ENCODE results near the gene OR51A4. TPM values are rescaled to one million over a fixed set of nuclear protein-coding genes. Genes with fewer than 3 reads are reported as not detected.

OR51A4 gene
- total RNA-seq, 1 experiment from 2014 or later: not detected

DNA sequence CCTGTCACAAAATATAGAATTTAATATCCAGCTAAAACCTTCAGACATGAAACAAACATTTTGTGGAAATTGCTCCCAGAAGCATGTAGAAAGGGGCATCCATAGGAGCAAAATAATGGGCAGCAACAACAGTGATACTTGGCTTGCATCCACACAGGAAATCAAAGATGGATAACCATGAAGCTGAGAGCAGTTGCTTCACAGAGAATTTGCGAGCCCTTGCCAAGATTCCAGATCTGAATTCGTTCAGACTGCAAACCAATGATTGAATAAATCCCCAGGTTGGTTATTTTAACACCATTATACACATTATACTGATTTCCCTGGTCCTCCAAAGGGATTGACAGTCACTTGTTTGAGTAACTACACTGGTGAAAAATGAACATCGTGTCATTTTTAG lies 31.6 kb upstream of the OR51A4 start:
- no peaks in the 10 kb centered on the region for H4K20me1 ChIP-seq (ENCODE audit: insufficient read depth)
- DNase-seq (ENCODE audit: low read depth, low spot score) (no peak), ATAC-seq (no peak)
- no peaks in the 10 kb centered on the region for H3K4me1 ChIP-seq (ENCODE audit: control insufficient read depth in 1 of 2, insufficient read depth in 2 of 2, low read length in 2 of 2)
- no peak overlapping the region for H3K4me3 ChIP-seq (replicated peaks in 1 of 2; ENCODE audit: low read depth in 1 of 2, low read length in 2 of 2)
- no peak overlapping the region for H2AFZ ChIP-seq (ENCODE audit: low read depth, low read length, poor library complexity, severe bottlenecking)
- H3K27ac ChIP-seq (ENCODE audit: low read depth, low read length): no peak overlapping the region
- H3K27me3 ChIP-seq (ENCODE audit: insufficient read depth, low read length): peaks cover 41% of the 10 kb centered on the region
- no peak overlapping the region for H3K4me2 ChIP-seq (ENCODE audit: low read length)
- BruUV-seq (replicated peaks): no TSS peak
- no peaks in the 10 kb centered on the region for H3K36me3 ChIP-seq (ENCODE audit: control insufficient read depth in 1 of 2, insufficient read depth in 2 of 2, low read length in 2 of 2)
- TF ChIP-seq TCF7L2 (IDR thresholded peaks at IDR 0.05; ENCODE audit: borderline replicate concordance, extremely low read depth, insufficient read depth, insufficient read length) (no peak), FOSL1 (IDR thresholded peaks at IDR 0.05; ENCODE audit: low read depth) (no peak), CEBPB (IDR thresholded peaks at IDR 0.05; ENCODE audit: low read depth) (no peak), RAD21 (IDR thresholded peaks at IDR 0.05; ENCODE audit: low read depth) (no peak), POLR2AphosphoS5 (IDR thresholded peaks at IDR 0.05; ENCODE audit: low read depth, low read length) (no peak), SIN3A (IDR thresholded peaks at IDR 0.05; ENCODE audit: low read depth) (no peak), EZH2 (IDR thresholded peaks at IDR 0.05) (no peak), EZH2phosphoT487 (IDR thresholded peaks at IDR 0.05; ENCODE audit: borderline replicate concordance) (no peak), YY1 (IDR thresholded peaks at IDR 0.05; ENCODE audit: extremely low read depth, insufficient replicate concordance, low read depth, low read length) (no peak), ELF1 (IDR thresholded peaks at IDR 0.05; ENCODE audit: borderline replicate concordance, low read depth) (no peak), CBX3 (IDR thresholded peaks at IDR 0.05; ENCODE audit: low read depth) (no peak), ZNF274 (IDR thresholded peaks at IDR 0.05; ENCODE audit: low read depth, low read length) (no peak), JUND (IDR thresholded peaks at IDR 0.05) (no peak), ZFX (IDR thresholded peaks at IDR 0.05) (no peak)
- TF ChIP-seq, protein P1, sequence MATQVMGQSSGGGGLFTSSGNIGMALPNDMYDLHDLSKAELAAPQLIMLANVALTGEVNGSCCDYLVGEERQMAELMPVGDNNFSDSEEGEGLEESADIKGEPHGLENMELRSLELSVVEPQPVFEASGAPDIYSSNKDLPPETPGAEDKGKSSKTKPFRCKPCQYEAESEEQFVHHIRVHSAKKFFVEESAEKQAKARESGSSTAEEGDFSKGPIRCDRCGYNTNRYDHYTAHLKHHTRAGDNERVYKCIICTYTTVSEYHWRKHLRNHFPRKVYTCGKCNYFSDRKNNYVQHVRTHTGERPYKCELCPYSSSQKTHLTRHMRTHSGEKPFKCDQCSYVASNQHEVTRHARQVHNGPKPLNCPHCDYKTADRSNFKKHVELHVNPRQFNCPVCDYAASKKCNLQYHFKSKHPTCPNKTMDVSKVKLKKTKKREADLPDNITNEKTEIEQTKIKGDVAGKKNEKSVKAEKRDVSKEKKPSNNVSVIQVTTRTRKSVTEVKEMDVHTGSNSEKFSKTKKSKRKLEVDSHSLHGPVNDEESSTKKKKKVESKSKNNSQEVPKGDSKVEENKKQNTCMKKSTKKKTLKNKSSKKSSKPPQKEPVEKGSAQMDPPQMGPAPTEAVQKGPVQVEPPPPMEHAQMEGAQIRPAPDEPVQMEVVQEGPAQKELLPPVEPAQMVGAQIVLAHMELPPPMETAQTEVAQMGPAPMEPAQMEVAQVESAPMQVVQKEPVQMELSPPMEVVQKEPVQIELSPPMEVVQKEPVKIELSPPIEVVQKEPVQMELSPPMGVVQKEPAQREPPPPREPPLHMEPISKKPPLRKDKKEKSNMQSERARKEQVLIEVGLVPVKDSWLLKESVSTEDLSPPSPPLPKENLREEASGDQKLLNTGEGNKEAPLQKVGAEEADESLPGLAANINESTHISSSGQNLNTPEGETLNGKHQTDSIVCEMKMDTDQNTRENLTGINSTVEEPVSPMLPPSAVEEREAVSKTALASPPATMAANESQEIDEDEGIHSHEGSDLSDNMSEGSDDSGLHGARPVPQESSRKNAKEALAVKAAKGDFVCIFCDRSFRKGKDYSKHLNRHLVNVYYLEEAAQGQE (IDR thresholded peaks at IDR 0.05; ENCODE audit: low read depth): no peak
- TF ChIP-seq, protein P2, sequence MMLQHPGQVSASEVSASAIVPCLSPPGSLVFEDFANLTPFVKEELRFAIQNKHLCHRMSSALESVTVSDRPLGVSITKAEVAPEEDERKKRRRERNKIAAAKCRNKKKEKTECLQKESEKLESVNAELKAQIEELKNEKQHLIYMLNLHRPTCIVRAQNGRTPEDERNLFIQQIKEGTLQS (IDR thresholded peaks at IDR 0.05): no peak
- H3K79me2 ChIP-seq (ENCODE audit: insufficient read depth, low read length): no peaks in the 10 kb centered on the region
- ChIA-PET CTCF (no interaction called here), RAD21 (ENCODE audit: low non-redundant PET in 1 of 2, low total read pairs in 2 of 2, uncharacterized antibody in 2 of 2, unreplicated experiment in 2 of 2) (no interaction called here), POLR2A (no interaction called here)
- H3K9ac ChIP-seq (ENCODE audit: low read length): no peak overlapping the region
- intact Hi-C loops (cut with micrococcal nuclease): no loop called here
- H3K9me2 ChIP-seq (ENCODE audit: insufficient read depth): no peaks in the 10 kb centered on the region
- H3K9me3 ChIP-seq (ENCODE audit: control insufficient read depth in 1 of 2, insufficient read depth in 1 of 2, low read depth in 1 of 2, low read length in 2 of 2): no peaks in the 10 kb centered on the region
